Activated T-cell treated with anti-CD3 and anti-CD28 coated beads, Interleukin-2, amount 50 U/mL, for 24 hours (primary cell): ENCODE results near the gene PTP4A2.

Experiments
- DNase-seq: peaks from one replicate; pipeline ENCODE4 v3.0.0-alpha.2; 2020
- H3K27ac Mint-ChIP-seq: 2 replicates; pipeline ENCODE4 v1.8.0; 2020; ENCODE audit warnings: mild to moderate bottlenecking, mixed read lengths
- H3K27me3 Mint-ChIP-seq: 2 replicates; pipeline ENCODE4 v1.8.0; 2020; ENCODE audit warnings: mixed read lengths
- H3K36me3 Mint-ChIP-seq: 2 replicates; pipeline ENCODE4 v1.8.0; 2020; ENCODE audit warnings: low read depth, mixed read lengths
- H3K4me1 Mint-ChIP-seq: 2 replicates; pipeline ENCODE4 v1.8.0; 2020; ENCODE audit warnings: low read depth, mixed read lengths
- H3K4me3 Mint-ChIP-seq: 2 replicates; pipeline ENCODE4 v1.8.0; 2020; ENCODE audit warnings: mild to moderate bottlenecking, moderate library complexity, mixed read lengths
- H3K9me3 Mint-ChIP-seq: 2 replicates; pipeline ENCODE4 v1.8.0; 2020; ENCODE audit warnings: mixed read lengths

Gene PTP4A2

GRCh38 chr1:31938184-31938975, at the start of gene PTP4A2:
TSS of gene PTP4A2 (minus strand) at chr1:31938368. CDS start at chr1:31919065, 19,303 bp downstream.
- peak within 1 kb of the TSS; percentile 97 for H3K4me3 Mint-ChIP-seq
- H3K9me3 Mint-ChIP-seq: no peaks in the 10 kb centered on the region
- peaks cover 78% of the 10 kb centered on the region for H3K4me1 Mint-ChIP-seq
- H3K36me3 Mint-ChIP-seq: peaks cover 42% of the 10 kb centered on the region
- no peaks in the 10 kb centered on the region for H3K27me3 Mint-ChIP-seq
- DNase-seq: peak; percentile 91
- peak within 1 kb of the TSS; percentile 98 for H3K27ac Mint-ChIP-seq

- Mint-ChIP-seq H3K36me3 (no peaks in the 10 kb centered on the region), H3K27ac (peak overlapping the region; percentile 64), H3K4me3 (no peak overlapping the region), H3K4me1 (peaks cover 50% of the 10 kb centered on the region), H3K27me3 (no peaks in the 10 kb centered on the region), H3K9me3 (no peaks in the 10 kb centered on the region)
- DNase-seq: no peak
Measured at GRCh38 chr1:31987135-31987619, 49.0 kb upstream of the PTP4A2 start.

- DNase-seq: no peak
- H3K27me3 Mint-ChIP-seq: no peaks in the 10 kb centered on the region
- H3K9me3 Mint-ChIP-seq: no peaks in the 10 kb centered on the region
- H3K36me3 Mint-ChIP-seq: no peaks in the 10 kb centered on the region
- peak overlapping the region; percentile 93 for H3K27ac Mint-ChIP-seq
- peak overlapping the region; percentile 40 for H3K4me3 Mint-ChIP-seq
- H3K4me1 Mint-ChIP-seq: peaks cover 66% of the 10 kb centered on the region
Measured at GRCh38 chr1:31985430-31985829, 47.3 kb upstream of the PTP4A2 start.

- DNase-seq: peak; percentile 52
Measured at GRCh38 chr1:31984419-31985347, 46.5 kb upstream of the PTP4A2 start.

GRCh38 chr1:31981972-31982371, 43.8 kb upstream of the PTP4A2 start:
- DNase-seq: no peak
- peaks cover 54% of the 10 kb centered on the region for H3K4me1 Mint-ChIP-seq
- H3K36me3 Mint-ChIP-seq: no peaks in the 10 kb centered on the region
- H3K4me3 Mint-ChIP-seq: peak overlapping the region; percentile 30
- H3K9me3 Mint-ChIP-seq: no peaks in the 10 kb centered on the region
- H3K27ac Mint-ChIP-seq: peak overlapping the region; percentile 68
- no peaks in the 10 kb centered on the region for H3K27me3 Mint-ChIP-seq

More at GRCh38 chr1:31984419-31985347, 46.5 kb upstream of the PTP4A2 start:
- Mint-ChIP-seq H3K9me3 (no peaks in the 10 kb centered on the region), H3K27ac (peak overlapping the region; percentile 93), H3K4me1 (peaks cover 59% of the 10 kb centered on the region), H3K36me3 (no peaks in the 10 kb centered on the region), H3K27me3 (no peaks in the 10 kb centered on the region), H3K4me3 (peak overlapping the region; percentile 40)

- Mint-ChIP-seq H3K9me3 (no peaks in the 10 kb centered on the region), H3K36me3 (no peaks in the 10 kb centered on the region), H3K4me1 (peaks cover 49% of the 10 kb centered on the region), H3K4me3 (peak overlapping the region; percentile 30), H3K27me3 (no peaks in the 10 kb centered on the region), H3K27ac (peak overlapping the region; percentile 68)
- no peak for DNase-seq
Measured at GRCh38 chr1:31981456-31981839, 43.3 kb upstream of the PTP4A2 start.

GRCh38 chr1:31980835-31981455, 42.8 kb upstream of the PTP4A2 start:
- no peaks in the 10 kb centered on the region for H3K27me3 Mint-ChIP-seq
- peaks cover 48% of the 10 kb centered on the region for H3K4me1 Mint-ChIP-seq
- H3K36me3 Mint-ChIP-seq: no peaks in the 10 kb centered on the region
- H3K27ac Mint-ChIP-seq: no peak overlapping the region
- H3K4me3 Mint-ChIP-seq: no peak overlapping the region
- H3K9me3 Mint-ChIP-seq: no peaks in the 10 kb centered on the region
- no peak for DNase-seq

GRCh38 chr1:31978843-31979400, 40.8 kb upstream of the PTP4A2 start:
- DNase-seq: no peak
- Mint-ChIP-seq H3K4me3 (no peak overlapping the region), H3K27ac (no peak overlapping the region), H3K27me3 (no peaks in the 10 kb centered on the region), H3K36me3 (no peaks in the 10 kb centered on the region), H3K4me1 (peaks cover 33% of the 10 kb centered on the region), H3K9me3 (no peaks in the 10 kb centered on the region)

- DNase-seq: no peak
- no peak overlapping the region for H3K4me3 Mint-ChIP-seq
- H3K9me3 Mint-ChIP-seq: no peaks in the 10 kb centered on the region
- H3K36me3 Mint-ChIP-seq: no peaks in the 10 kb centered on the region
- peaks cover 22% of the 10 kb centered on the region for H3K4me1 Mint-ChIP-seq
- peak overlapping the region; percentile 38 for H3K27ac Mint-ChIP-seq
- H3K27me3 Mint-ChIP-seq: no peaks in the 10 kb centered on the region
Measured at GRCh38 chr1:31977385-31978131, 39.4 kb upstream of the PTP4A2 start.

- Mint-ChIP-seq H3K4me1 (peaks cover 11% of the 10 kb centered on the region), H3K27ac (no peak overlapping the region)
Measured at GRCh38 chr1:31976401-31976800, 38.2 kb upstream of the PTP4A2 start.

GRCh38 chr1:31970873-31971272, 32.7 kb upstream of the PTP4A2 start:
- DNase-seq: no peak
- Mint-ChIP-seq H3K9me3 (no peaks in the 10 kb centered on the region), H3K4me3 (no peak overlapping the region), H3K27me3 (no peaks in the 10 kb centered on the region), H3K4me1 (no peaks in the 10 kb centered on the region), H3K27ac (no peak overlapping the region), H3K36me3 (no peaks in the 10 kb centered on the region)

More at GRCh38 chr1:31976401-31976800, 38.2 kb upstream of the PTP4A2 start:
- Mint-ChIP-seq H3K36me3 (no peaks in the 10 kb centered on the region), H3K9me3 (no peaks in the 10 kb centered on the region), H3K27me3 (no peaks in the 10 kb centered on the region), H3K4me3 (no peak overlapping the region)
- no peak for DNase-seq

- Mint-ChIP-seq H3K9me3 (no peaks in the 10 kb centered on the region), H3K4me1 (peaks cover 66% of the 10 kb centered on the region), H3K27me3 (no peaks in the 10 kb centered on the region), H3K4me3 (no peak overlapping the region), H3K27ac (peak overlapping the region; percentile 37), H3K36me3 (no peaks in the 10 kb centered on the region)
- no peak for DNase-seq
Measured at GRCh38 chr1:31961536-31961935, 23.4 kb upstream of the PTP4A2 start.

GRCh38 chr1:31959521-31960340, 21.6 kb upstream of the PTP4A2 start:
- no peak for DNase-seq
- H3K4me3 Mint-ChIP-seq: no peak overlapping the region
- no peaks in the 10 kb centered on the region for H3K36me3 Mint-ChIP-seq
- H3K27ac Mint-ChIP-seq: peak overlapping the region; percentile 71
- H3K9me3 Mint-ChIP-seq: no peaks in the 10 kb centered on the region
- peaks cover 83% of the 10 kb centered on the region for H3K4me1 Mint-ChIP-seq
- no peaks in the 10 kb centered on the region for H3K27me3 Mint-ChIP-seq
